Measurements from ENCODE around the gene SLC4A2.

DNA sequence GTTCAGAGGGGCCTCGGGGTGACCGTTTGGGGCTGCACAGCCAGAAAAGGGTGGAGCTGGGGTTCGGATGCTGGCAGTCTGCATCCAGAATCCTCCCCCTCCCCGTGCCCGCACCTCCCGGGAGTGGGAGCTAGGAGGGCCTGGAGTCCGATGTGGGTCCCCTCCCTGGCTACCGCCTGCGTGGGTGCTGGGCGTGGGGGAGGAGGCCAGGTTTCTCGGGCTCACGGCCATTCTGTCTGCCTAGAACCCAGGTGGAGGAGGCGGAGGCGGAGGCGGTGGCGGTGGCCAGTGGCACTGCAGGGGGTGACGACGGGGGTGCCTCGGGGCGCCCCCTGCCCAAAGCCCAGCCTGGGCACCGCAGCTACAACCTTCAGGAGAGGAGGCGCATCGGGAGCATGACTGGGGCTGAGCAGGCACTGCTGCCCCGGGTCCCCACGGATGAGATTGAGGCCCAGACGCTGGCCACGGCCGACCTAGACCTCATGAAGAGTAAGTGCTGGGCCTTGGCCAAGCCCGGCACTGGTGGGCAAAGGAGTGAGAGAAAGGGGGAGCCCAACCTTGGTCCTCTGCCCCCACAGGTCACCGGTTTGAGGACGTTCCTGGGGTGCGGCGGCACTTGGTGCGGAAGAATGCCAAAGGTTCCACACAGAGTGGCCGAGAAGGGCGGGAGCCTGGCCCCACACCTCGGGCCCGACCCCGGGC is 7.0 kb downstream of the SLC4A2 start:
- TF ChIP-seq, protein P1, sequence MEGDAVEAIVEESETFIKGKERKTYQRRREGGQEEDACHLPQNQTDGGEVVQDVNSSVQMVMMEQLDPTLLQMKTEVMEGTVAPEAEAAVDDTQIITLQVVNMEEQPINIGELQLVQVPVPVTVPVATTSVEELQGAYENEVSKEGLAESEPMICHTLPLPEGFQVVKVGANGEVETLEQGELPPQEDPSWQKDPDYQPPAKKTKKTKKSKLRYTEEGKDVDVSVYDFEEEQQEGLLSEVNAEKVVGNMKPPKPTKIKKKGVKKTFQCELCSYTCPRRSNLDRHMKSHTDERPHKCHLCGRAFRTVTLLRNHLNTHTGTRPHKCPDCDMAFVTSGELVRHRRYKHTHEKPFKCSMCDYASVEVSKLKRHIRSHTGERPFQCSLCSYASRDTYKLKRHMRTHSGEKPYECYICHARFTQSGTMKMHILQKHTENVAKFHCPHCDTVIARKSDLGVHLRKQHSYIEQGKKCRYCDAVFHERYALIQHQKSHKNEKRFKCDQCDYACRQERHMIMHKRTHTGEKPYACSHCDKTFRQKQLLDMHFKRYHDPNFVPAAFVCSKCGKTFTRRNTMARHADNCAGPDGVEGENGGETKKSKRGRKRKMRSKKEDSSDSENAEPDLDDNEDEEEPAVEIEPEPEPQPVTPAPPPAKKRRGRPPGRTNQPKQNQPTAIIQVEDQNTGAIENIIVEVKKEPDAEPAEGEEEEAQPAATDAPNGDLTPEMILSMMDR (IDR thresholded peaks at IDR 0.05), result no peak
- TF ChIP-seq POLR2AphosphoS5 (IDR thresholded peaks at IDR 0.05; ENCODE audit: insufficient read depth in 1 of 2, low read depth in 1 of 2) (no peak), POLR2A (IDR thresholded peaks at IDR 0.05) (no peak)
